Lung (tissue), 12 donors: ENCODE data around the gene ALK. TPM values are rescaled to one million over a fixed set of nuclear protein-coding genes. Genes with fewer than 3 reads are reported as not detected.
A peak's percentile ranks its signal among the peaks of the same experiment; 100 is the strongest.

ENCODE experiments used
- ATAC-seq: fragments of 200-7000 bp; cut with Tn5 transposase; one replicate; pipeline ENCODE4 v1.9.1; 2020; ENCODE audit warnings: moderate number of reproducible peaks; ENCODE audit not compliant: insufficient read depth, low FRiP score
- DNase-seq, 3 donors: peaks; one replicate each; pipeline ENCODE4 v3.0.0-alpha.2; 2013 to 2017
- H3K27ac ChIP-seq, 2 donors: one replicate each; pipeline ENCODE4 v1.5.1; 2013; ENCODE audit warnings: mild to moderate bottlenecking in 2 of 2, moderate library complexity in 2 of 2, control low read depth in 1 of 2, inconsistent platforms in 1 of 2, low read depth in 1 of 2, low read length in 1 of 2
- H3K27me3 ChIP-seq, 3 donors: one replicate each; pipeline ENCODE4 v1.5.1; 2013; ENCODE audit warnings: low read length in 2 of 3; ENCODE audit not compliant: control insufficient read depth in 3 of 3, insufficient read depth in 3 of 3
- H3K36me3 ChIP-seq, 4 donors: one replicate each; pipeline ENCODE4 v1.5.1; 2013; ENCODE audit warnings: low read length in 4 of 4, mild to moderate bottlenecking in 1 of 4, moderate library complexity in 1 of 4; ENCODE audit not compliant: control insufficient read depth in 4 of 4, insufficient read depth in 4 of 4
- H3K4me1 ChIP-seq, 5 donors: one replicate each; pipeline ENCODE4 v1.5.1; 2013; ENCODE audit warnings: low read length in 5 of 5, mild to moderate bottlenecking in 2 of 5, moderate library complexity in 1 of 5; ENCODE audit not compliant: control insufficient read depth in 5 of 5, insufficient read depth in 5 of 5
- H3K4me3 ChIP-seq: one replicate; pipeline ENCODE4 v1.5.1; 2013; ENCODE audit warnings: mild to moderate bottlenecking, control low read depth, moderate library complexity
- H3K9ac ChIP-seq, 2 donors: one replicate each; pipeline ENCODE4 v1.5.1; 2013; ENCODE audit warnings: low read length in 2 of 2, control low read depth in 1 of 2; ENCODE audit not compliant: insufficient read depth in 1 of 2
- H3K9me3 ChIP-seq, 4 donors: one replicate each; pipeline ENCODE4 v1.5.1; 2013; ENCODE audit warnings: low read length in 3 of 4, mild to moderate bottlenecking in 1 of 4, moderate library complexity in 1 of 4; ENCODE audit not compliant: control insufficient read depth in 4 of 4, insufficient read depth in 3 of 4
- CTCF ChIP-seq: IDR thresholded peaks from 2 replicates; pipeline ENCODE4 v1.5.1; 2012; ENCODE audit warnings: mild to moderate bottlenecking; ENCODE audit errors: control extremely low read depth, extremely low read depth
- WGBS, 2 donors: extraction: QIAGEN DNeasy Blood & Tissue Kit; methylation state at CpG; one replicate each; pipeline ENCODE4 v1.1.7; 2013; 5-methylcytosine and 5-hydroxymethylcytosine counted together
- polyA plus RNA-seq, 2 donors: library from polyadenylated mRNA; stranded (reverse); fragments of 200-250 nt; gene quantifications; one replicate each; pipeline ENCODE4 v1.2.1, GENCODE V29; 2013
- total RNA-seq, 2 donors: library from RNA; depleted of rRNA in 1 of 2; stranded (reverse); fragments of >200 nt in 1 of 2; gene quantifications; one replicate each; pipeline ENCODE4 v1.2.1, GENCODE V29; 2014 to 2021
- donor health status: control.
- donor health status: control.
- donor health status: Bipolar disorder and iron deficiency.
- donor health status: healthy.
- donor health status: DM: yes; HTN: yes; CAD: no.

The ALK gene
- total and polyA plus RNA-seq, 4 donors, result 0.09 to 0.25 (median 0.10) TPM; not detected in 1

- Histone ChIP-seq H3K36me3 (no peaks in the 10 kb centered on the region), H3K4me1 (no peaks in the 10 kb centered on the region), H3K9ac (no peak overlapping the region), H3K9me3 (peaks cover 0 to under 1% (median 0%) of the 10 kb centered on the region in 4 donors), H3K27ac (no peak overlapping the region), H3K27me3 (no peaks in the 10 kb centered on the region), H3K4me3 (no peak overlapping the region)
- TF ChIP-seq CTCF, result no peak
- 81 to 84% methylated on average over 10 of the region's 10 CpGs for WGBS, 2 donors
- DNase-seq (no peak), ATAC-seq (no peak)
These were observed 624.8 kb downstream of the ALK start for GRCh38 chr2:29296585-29296984.

GRCh38 chr2:29295845-29296244, 625.5 kb downstream of the ALK start:
- H3K4me1 ChIP-seq, result no peaks in the 10 kb centered on the region
- ATAC-seq, result no peak
- H3K9ac ChIP-seq, result no peak overlapping the region
- no peak for TF ChIP-seq CTCF
- no peak overlapping the region for H3K4me3 ChIP-seq
- no peaks in the 10 kb centered on the region for H3K9me3 ChIP-seq
- DNase-seq, result no peak
- no peaks in the 10 kb centered on the region for H3K27me3 ChIP-seq
- H3K36me3 ChIP-seq, result no peaks in the 10 kb centered on the region
- H3K27ac ChIP-seq, result no peak overlapping the region
- WGBS, 2 donors, result 49 to 57% methylated on average over 4 of the region's 4 CpGs

DNA sequence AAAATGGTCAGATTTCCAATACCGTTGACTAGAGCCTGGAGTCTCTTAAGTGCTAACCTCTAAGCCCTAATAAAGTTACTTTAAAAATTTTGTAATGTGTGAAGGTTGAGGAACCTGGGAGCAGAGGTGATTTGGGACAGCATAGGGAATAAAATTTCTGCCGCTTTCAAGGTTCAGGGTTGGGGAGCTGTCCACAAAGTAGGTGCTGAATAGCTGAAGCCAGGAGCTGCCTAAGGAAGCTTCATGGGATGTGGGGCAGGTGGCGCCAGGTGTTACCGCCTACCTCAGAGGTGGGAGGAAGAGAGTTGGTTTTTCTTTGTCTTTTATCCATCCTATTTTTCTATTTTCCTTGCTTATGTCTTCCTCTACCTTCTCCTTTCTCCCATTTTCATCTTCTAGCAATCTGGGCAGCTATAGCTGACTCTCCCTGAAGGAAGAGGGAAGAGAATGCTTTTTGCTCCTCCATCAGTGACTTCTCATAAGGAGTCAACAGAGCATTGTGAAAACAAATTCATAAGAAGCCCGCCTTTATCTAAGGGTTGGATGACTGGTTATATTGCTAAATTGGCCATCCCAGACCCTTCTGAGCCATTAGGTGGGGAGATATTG, 627.5 kb downstream of the ALK start:
- ATAC-seq (no peak), DNase-seq (peak; percentile 42 to 66 (median 44))
- no peak overlapping the region for H3K9ac ChIP-seq
- H3K36me3 ChIP-seq, result no peaks in the 10 kb centered on the region
- no peak overlapping the region for H3K27ac ChIP-seq
- WGBS, 2 donors, result 21 to 26% methylated on average over 5 of the region's 5 CpGs
- H3K4me3 ChIP-seq, result no peak overlapping the region
- peaks cover 0 to 4% (median 0%) of the 10 kb centered on the region in 4 donors for H3K9me3 ChIP-seq
- TF ChIP-seq CTCF, result no peak
- H3K27me3 ChIP-seq, result no peaks in the 10 kb centered on the region
- H3K4me1 ChIP-seq, result no peaks in the 10 kb centered on the region
